ENCODE data around the gene PPIP5K1. TPM values are rescaled to one million over a fixed set of nuclear protein-coding genes. Genes with fewer than 3 reads are reported as not detected.
"Not testable (repeated sequence)": the region's sequence is repeated elsewhere in the genome, so short reads cannot be mapped to it uniquely, and the experiment has no call there.

Gene PPIP5K1
- total and polyA plus RNA-seq, 2 of the 4 experiments (the other 2 are of a cell fraction) = 12.7 to 14.2 TPM

- H3K4me1 ChIP-seq (ENCODE audit: control insufficient read depth, insufficient read depth, low read length); H4K5ac ChIP-seq (ENCODE audit: low read depth, low read length); H3K27ac ChIP-seq (ENCODE audit: insufficient read depth, low read length); H3K9ac ChIP-seq (ENCODE audit: low read depth, low read length); H2BK5ac ChIP-seq (ENCODE audit: low read depth, low read length, poor library complexity, severe bottlenecking); H3K23ac ChIP-seq (ENCODE audit: low read depth, low read length); BruUV-seq (replicated peaks); H2BK15ac ChIP-seq (ENCODE audit: low read depth, low read length); H4K8ac ChIP-seq (ENCODE audit: low read depth in 2 of 2, low read length in 2 of 2); dilution Hi-C loops (cut with HindIII; ENCODE audit: low sequenced_read_pairs, unreplicated experiment); H3K79me1 ChIP-seq (ENCODE audit: low read depth in 1 of 2, low read length in 2 of 2); H2AK9ac ChIP-seq (replicated peaks; ENCODE audit: low read depth, low read length, poor library complexity); intact Hi-C loops (cut with micrococcal nuclease); H2BK20ac ChIP-seq (ENCODE audit: low read depth, low read length); in situ Hi-C loops (cut with MboI; ENCODE audit: low sequenced_read_pairs); H3K9me3 ChIP-seq (ENCODE audit: control insufficient read depth, insufficient read depth, low read length); H3K14ac ChIP-seq (replicated peaks; ENCODE audit: low read depth, low read length); H2BK120ac ChIP-seq (ENCODE audit: low read depth, low read length); DNase-seq; H3K9me1 ChIP-seq (ENCODE audit: insufficient read depth, low read length); H4K20me1 ChIP-seq (ENCODE audit: insufficient read depth, low read length); H2AFZ ChIP-seq (replicated peaks; ENCODE audit: low read length, poor library complexity); H3K27me3 ChIP-seq (ENCODE audit: control insufficient read depth, insufficient read depth, low read length); H3K4me2 ChIP-seq (ENCODE audit: low read depth, low read length); H3K56ac ChIP-seq (ENCODE audit: extremely low read depth, insufficient read depth, low read length); H3K4ac ChIP-seq (ENCODE audit: low read depth, low read length); H3K4me3 ChIP-seq (ENCODE audit: insufficient read depth, low read depth, low read length); CTCF ChIA-PET; H3K36me3 ChIP-seq (ENCODE audit: control insufficient read depth, insufficient read depth, low read length); ATAC-seq (ENCODE audit: low read depth); H3K18ac ChIP-seq (ENCODE audit: low read depth, low read length); H2AK5ac ChIP-seq (ENCODE audit: low read depth, low read length); POLR2A ChIA-PET (ENCODE audit: unreplicated experiment); H4K91ac ChIP-seq (ENCODE audit: insufficient read depth, low read depth, low read length): not testable (repeated sequence)
These were observed 36.9 kb upstream of the PPIP5K1 start for GRCh38 chr15:43626937-43627336.
